Activated T-cell treated with anti-CD3 and anti-CD28 coated beads for 1 hour (primary cell): Measurements from ENCODE around the gene NCAPD3.
"Not testable (repeated sequence)": the region's sequence is repeated elsewhere in the genome, so short reads cannot be mapped to it uniquely, and the experiment has no call there.

Experiments used
- DNase-seq: peaks from one replicate; pipeline ENCODE4 v3.0.0-alpha.2; 2020; ENCODE audit warnings: low read depth

The NCAPD3 gene

GRCh38 chr11:134224710-134225664 lies 1.2 kb upstream of the NCAPD3 start:
- peak; percentile 28 for DNase-seq

DNA sequence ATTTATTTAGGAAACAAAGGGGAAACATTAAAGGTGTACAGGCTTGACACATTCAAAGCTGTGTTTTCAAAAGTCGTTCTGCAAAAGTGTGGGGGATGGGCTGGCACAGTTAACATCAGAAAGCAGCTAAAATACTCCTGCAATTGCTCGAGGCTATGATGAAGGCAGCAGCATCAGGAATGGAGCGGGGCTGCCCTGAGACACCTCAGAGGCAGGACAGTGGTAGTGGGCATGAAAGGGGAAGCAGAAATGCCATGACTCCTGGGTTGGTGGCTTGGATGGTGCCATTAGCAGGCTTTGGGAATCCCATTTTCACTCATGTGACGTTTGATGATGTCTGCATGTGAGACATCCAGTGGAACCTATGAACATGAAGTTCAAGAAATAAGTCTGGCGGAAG lies 646 bp downstream of the NCAPD3 start:
- no peak for DNase-seq

DNA sequence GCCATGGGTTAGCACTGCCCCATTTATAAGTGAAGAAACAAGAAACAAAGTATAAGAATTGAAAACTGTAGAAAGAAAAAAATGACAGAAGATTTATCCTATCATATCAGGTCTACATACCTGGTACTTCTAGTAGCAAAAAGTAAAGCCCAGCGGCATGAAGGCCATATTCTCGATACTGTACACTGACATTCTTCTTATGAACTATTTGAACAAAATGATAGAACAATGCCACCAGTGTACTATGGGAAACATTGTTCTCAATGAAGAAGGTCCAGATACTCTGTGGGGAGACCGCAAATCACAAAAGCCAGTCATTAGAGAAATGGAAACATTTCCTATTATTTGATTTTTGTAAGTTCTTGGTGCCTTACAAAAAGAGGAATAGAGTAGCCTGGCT lies 7.0 kb downstream of the NCAPD3 start:
- DNase-seq, result no peak

DNA sequence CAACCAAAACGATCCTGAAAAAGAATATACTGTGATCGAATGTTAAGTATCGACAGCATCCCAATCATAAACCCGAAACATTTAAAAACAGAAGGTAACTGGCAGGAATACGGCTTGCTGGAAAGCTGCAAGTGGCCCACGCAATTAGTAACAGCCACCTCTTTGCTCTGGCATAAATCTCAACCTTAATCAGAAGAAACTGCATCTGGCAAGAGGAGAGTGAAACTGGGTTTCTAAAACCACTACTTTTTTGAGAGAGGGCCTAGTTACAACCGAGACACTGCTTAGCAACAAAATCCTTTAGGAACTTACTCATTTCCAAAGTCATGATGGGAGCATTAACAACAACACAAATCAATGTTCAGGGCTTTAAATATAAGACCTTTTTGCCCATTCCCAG lies 7.9 kb downstream of the NCAPD3 start:
- no peak for DNase-seq

- DNase-seq, result peak; percentile 57
These were observed 16.1 kb downstream of the NCAPD3 start for GRCh38 chr11:134207538-134208239.

DNA sequence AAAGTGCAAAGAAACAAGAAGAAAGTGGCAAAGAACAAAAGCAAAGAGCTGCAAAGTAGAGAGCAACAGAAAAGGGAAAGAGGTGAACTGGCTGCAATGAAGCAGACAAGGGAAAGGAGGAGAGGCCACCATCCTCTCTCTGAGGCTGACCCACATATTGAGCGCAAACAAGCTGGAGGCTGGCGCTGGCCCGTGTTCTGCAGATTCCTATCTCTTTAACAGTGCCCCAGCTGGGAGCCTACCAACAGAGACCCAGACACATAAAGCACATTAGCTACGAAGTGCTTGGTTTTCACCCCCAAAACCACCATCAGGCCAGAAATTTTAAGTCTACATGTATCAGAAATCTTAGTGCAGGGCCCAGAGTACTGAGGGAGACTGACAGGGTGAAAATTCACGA lies 17.6 kb downstream of the NCAPD3 start:
- DNase-seq, result no peak

DNA sequence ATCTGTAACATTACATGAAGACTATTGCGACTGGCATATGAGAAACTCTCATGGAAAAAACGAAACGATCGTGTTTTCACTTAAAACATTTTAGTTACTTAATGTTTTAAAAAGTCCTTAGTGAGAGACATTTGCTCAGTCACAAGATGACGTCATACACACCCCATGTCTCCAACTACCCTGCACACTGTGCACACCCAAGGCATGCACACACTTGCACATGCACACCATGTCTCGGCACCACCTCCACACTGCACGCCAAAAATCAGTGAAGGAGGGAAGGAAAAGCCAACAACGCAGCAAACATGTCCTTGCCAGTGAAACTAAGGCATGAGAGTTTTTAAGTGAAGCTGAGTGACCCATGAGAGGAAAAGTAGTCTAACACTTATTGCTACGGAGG lies 18.0 kb downstream of the NCAPD3 start:
- no peak for DNase-seq

DNA sequence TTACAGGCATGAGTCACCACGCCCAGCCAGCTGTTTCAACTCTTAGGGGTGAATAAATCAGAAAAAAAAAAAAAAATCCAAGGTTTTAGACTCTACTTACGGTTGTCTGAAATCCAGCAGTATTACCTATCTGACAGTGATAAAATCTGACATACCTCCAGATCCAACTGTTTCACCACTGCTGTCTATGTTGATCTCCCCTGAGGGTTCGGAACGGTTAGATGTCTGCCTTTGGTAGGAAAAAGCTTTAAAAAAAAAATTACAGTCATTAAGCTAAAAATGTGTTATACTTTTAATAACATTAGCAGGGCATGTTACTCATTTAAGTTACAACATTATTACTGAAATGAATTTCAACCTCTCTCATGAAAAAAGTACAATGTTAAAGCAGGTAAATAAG lies 21.1 kb downstream of the NCAPD3 start:
- DNase-seq, result no peak

- no peak for DNase-seq
These were observed 23.1 kb downstream of the NCAPD3 start for GRCh38 chr11:134200688-134201087.

GRCh38 chr11:134199531-134199930 lies 24.2 kb downstream of the NCAPD3 start:
- DNase-seq, result no peak

- no peak for DNase-seq
These were observed 27.0 kb downstream of the NCAPD3 start for GRCh38 chr11:134196756-134197155.

GRCh38 chr11:134188092-134188491 lies 35.7 kb downstream of the NCAPD3 start:
- DNase-seq, result not testable (repeated sequence)

GRCh38 chr11:134181707-134182106 lies 42.1 kb downstream of the NCAPD3 start:
- DNase-seq, result no peak

DNA sequence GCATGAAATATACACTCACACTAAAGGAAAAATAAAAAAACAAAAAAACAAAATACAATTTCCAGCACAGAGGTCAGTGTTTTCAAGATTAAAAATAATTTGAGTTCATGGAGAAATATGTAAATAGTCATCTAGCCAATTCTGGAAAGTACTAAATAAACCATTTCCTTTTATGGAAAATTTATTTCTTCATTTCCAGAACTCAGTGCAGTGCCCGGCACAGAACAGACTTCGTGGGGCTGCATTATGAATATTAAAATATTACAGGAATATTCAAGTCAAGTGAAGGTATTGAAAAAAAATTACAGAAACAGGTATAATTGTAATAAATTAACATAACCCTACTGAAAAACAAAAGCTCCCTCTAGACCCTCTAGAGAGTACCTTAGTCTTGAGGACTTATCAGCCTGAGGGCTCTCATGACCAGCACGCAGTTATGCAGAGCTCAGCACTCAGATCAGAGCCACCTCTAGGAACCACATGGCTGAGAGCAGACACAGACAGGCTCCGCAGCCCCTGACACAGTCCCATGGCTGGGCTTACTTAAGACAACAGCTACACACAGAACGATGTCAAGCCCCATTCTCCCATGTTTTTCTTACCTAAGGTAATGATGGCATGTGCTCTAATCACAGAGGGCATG lies 45.6 kb downstream of the NCAPD3 start:
- DNase-seq, result no peak

DNA sequence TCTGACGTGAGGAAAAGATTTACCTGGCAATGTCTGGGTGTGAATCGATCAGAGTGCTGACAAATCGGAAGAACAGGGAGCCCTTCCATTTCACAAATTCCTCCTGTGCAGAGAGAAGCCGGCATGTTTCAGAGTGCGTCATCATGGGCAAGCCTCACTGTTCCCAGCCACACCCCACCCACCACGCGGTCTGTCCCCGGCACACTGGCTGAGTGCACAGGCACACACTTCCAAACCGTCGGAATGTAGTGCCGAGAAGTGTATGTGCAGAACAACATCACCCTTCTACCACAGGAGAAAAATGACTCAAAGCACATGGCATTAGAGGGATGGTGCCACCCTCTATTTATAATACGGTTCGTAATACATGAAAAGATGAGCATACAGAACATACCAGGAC lies 47.5 kb downstream of the NCAPD3 start:
- no peak for DNase-seq

DNA sequence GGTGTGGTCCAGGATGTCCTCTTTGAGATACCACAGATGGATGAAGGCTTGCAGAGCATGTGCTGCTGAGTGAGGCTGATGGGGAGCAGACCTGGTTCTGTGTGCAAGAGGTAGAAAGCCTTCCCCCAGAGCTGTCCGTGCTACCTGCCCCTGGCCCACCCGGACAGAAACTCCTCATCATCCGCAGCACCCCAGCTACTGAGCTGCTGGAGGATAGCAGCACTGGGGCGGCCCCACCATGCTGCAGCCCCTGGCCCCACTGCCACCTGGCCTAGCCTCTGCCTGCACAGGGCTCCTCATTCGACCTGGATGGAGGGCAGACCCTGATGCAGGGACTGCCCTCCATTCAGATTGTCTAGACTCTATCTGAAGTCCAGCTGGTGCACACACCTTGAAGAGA lies 50.5 kb downstream of the NCAPD3 start:
- DNase-seq, result no peak

DNA sequence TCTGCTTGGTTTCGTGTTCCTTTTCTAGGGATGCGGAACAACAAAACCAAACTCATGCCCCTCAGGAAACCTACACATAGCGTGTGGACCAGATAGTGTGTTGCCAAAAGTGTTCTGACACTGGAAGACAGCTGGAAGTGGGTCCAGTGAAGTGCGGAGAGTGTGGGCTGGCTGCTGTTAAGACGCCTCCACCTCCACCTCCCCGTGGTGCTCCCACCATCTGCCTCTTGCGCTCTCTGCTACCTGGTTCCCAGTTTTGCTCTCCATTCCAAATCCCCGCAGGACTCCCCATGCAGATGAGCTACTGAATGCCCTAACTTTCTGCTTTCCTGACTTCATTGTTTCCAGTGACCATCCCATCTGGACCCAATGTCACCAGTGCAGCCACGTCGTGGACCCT lies 51.8 kb downstream of the NCAPD3 start:
- DNase-seq, result no peak

- no peak for DNase-seq
These were observed 52.9 kb downstream of the NCAPD3 start for GRCh38 chr11:134170919-134171281.

GRCh38 chr11:134170177-134170918 lies 53.4 kb downstream of the NCAPD3 start:
- no peak for DNase-seq

DNA sequence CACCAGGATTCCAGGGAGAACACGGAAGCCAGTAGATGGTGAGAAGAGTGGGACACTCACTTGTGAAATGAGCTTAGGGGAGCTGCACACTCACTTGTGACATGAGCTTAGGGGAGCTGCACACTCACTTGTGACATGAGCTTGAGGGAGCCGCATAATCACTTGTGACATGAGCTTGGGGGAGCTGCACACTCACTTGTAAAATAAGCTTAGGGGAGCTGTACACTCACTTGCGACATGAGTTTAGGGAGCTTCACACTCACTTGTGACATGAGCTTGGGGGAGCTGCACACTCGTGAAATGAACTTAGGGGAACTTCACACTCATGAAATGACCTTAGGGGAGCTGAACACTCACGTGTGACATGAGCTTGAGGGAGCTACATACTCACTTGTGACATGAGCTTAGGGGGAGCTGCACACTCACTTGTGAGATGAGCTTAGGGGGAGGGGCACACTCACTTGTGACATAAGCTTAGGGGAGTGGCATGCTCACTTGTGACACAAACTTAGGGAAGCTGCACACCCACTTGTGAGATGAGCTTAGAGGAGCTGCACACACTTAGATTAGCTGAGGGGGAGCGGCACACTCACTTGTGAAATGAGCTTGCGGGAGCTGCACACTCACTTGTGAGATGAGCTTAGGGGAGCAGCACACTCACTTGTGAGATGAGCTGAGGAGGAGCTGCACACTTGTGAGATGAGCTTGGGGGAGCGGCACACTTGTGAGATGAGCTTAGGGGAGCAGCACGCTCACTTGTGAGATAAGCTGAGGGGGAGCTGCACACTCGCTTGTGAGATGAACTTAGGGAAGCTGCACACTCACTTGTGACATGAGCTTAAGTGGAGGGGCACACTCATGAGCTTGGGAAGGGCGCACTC lies 59.0 kb downstream of the NCAPD3 start:
- DNase-seq, result no peak

GRCh38 chr11:134159652-134160051 lies 64.1 kb downstream of the NCAPD3 start:
- DNase-seq, result no peak
